Uterus (tissue), 4 donors: Measurements from ENCODE around the gene SIM2. TPM values are rescaled to one million over a fixed set of nuclear protein-coding genes. Genes with fewer than 3 reads are reported as not detected.

Experiments used
- DNase-seq, 2 donors: peaks; one replicate each; pipeline ENCODE4 v3.0.0-alpha.2; 2019 to 2020
- H3K27ac ChIP-seq, 2 donors: fragments of 200-600 bp; sonication (generic); 1 replicate in 1 of 2; 2 replicates in 1 of 2; pipeline ENCODE4 v1.5.1; 2016 to 2018
- H3K27me3 ChIP-seq, 2 donors: fragments of 200-600 bp; sonication (generic); one replicate each; pipeline ENCODE4 v1.5.1; 2018 to 2019; ENCODE audit warnings: control low read depth in 1 of 2
- H3K36me3 ChIP-seq, 2 donors: fragments of 200-600 bp; sonication (generic); one replicate each; pipeline ENCODE4 v1.5.1; 2019; ENCODE audit warnings: control low read depth in 1 of 2
- H3K4me1 ChIP-seq, 2 donors: fragments of 200-600 bp; sonication (generic); one replicate each; pipeline ENCODE4 v1.5.1; 2018 to 2019; ENCODE audit warnings: control low read depth in 1 of 2
- H3K4me3 ChIP-seq, 2 donors: fragments of 200-600 bp; sonication (generic); 1 replicate in 1 of 2; 2 replicates in 1 of 2; pipeline ENCODE4 v1.5.1; 2018 to 2019; ENCODE audit warnings: mild to moderate bottlenecking in 1 of 2
- H3K9me3 ChIP-seq, 2 donors: fragments of 200-600 bp; sonication (generic); one replicate each; pipeline ENCODE4 v1.5.1; 2019; ENCODE audit warnings: control low read depth in 1 of 2
- POLR2A ChIP-seq, 2 donors: fragments of 450-650 bp; IDR thresholded peaks; one replicate each; pipeline ENCODE4 v1.6.1; 2016; ENCODE audit warnings: antibody characterized with exemption in 2 of 2, mild to moderate bottlenecking in 1 of 2, moderate library complexity in 1 of 2
- intact Hi-C: fragments of 100-400 bp; cut with DNase I; formaldehyde crosslinking; loops from one replicate; pipeline ENCODE4 v1.15.1; 2023; ENCODE audit warnings: low total_unique reads
- total RNA-seq, 4 donors: library from RNA; depleted of rRNA in 3 of 4; stranded (reverse); fragments of >200 nt in 3 of 4; gene quantifications; one replicate each; pipeline versions ENCODE4 v1.1.0 to v1.2.4, GENCODE V29; 2014 to 2023
- TF ChIP-seq, protein P1 (sequence below), 4 experiments: fragments of 200-600 bp in 2 of 4; fragments of 450-650 bp in 2 of 4; sonication (generic) in 2 of 4; IDR thresholded peaks; one replicate each; pipeline ENCODE4 v1.5.1; 2016 to 2019; ENCODE audit warnings: antibody characterized with exemption in 4 of 4, mild to moderate bottlenecking in 2 of 4, moderate library complexity in 1 of 4
- donor health status: DM: yes; HTN: yes; CAD: no.

The SIM2 gene
- total RNA-seq, 4 donors from 2014 or later: 0.21 to 0.59 TPM; not detected in 2

DNA sequence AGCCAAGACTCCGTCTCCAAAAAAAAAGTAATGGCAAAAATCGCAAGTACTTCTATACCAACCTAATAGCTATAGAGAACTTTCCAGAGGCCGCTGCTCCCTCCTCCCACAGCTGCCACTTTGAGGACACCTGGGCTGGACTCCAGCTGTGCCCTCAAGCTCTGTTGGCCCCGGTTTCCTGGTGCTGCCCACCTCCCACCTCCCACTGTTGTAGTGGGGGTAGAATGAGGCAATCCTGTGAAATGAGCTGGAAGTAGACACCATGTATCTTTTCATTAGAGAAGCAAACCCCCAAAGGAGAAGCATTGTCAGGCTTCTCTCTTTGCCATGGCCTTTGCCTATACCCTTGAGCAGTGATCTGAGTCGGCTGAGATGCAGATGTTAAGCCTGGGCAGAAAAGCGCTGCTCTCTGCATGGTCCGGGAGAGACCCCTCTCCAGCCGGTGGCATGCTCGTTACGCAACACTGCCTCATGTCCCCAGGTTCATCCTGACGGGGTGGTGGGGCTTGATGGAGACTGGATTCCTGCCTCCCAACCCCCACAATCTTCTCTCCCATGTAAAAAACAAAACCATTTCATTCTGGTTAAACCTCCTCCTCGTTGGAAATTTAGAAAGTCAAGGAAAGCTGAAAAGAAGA lies 39.7 kb downstream of the SIM2 start:
- no peaks in the 10 kb centered on the region for H3K27me3 ChIP-seq
- DNase-seq: no peak
- intact Hi-C loops: no loop called here
- H3K36me3 ChIP-seq: no peaks in the 10 kb centered on the region
- no peaks in the 10 kb centered on the region for H3K9me3 ChIP-seq
- no peaks in the 10 kb centered on the region for H3K4me1 ChIP-seq
- no peak for TF ChIP-seq POLR2A (IDR thresholded peaks at IDR 0.05)
- TF ChIP-seq, protein P1, sequence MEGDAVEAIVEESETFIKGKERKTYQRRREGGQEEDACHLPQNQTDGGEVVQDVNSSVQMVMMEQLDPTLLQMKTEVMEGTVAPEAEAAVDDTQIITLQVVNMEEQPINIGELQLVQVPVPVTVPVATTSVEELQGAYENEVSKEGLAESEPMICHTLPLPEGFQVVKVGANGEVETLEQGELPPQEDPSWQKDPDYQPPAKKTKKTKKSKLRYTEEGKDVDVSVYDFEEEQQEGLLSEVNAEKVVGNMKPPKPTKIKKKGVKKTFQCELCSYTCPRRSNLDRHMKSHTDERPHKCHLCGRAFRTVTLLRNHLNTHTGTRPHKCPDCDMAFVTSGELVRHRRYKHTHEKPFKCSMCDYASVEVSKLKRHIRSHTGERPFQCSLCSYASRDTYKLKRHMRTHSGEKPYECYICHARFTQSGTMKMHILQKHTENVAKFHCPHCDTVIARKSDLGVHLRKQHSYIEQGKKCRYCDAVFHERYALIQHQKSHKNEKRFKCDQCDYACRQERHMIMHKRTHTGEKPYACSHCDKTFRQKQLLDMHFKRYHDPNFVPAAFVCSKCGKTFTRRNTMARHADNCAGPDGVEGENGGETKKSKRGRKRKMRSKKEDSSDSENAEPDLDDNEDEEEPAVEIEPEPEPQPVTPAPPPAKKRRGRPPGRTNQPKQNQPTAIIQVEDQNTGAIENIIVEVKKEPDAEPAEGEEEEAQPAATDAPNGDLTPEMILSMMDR (IDR thresholded peaks at IDR 0.05): no peak
- no peak overlapping the region for H3K4me3 ChIP-seq
- no peak overlapping the region for H3K27ac ChIP-seq

DNA sequence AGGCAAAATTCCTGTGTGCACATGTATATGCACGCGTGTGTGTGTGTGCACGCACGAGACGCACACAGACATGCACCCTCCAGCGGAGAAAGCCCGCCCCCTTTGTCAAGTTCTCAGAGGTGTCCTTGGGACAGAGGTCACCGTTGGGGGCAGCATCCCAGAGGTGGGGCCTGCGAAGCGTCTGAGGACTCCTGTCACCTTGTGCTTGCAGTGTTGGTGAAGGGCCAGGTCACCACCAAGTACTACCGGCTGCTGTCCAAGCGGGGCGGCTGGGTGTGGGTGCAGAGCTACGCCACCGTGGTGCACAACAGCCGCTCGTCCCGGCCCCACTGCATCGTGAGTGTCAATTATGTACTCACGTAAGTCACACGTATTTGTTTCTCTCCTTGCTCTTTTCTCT lies 42.6 kb downstream of the SIM2 start:
- H3K4me1 ChIP-seq: no peaks in the 10 kb centered on the region
- intact Hi-C loops: no loop called here
- H3K4me3 ChIP-seq: no peak overlapping the region
- H3K9me3 ChIP-seq: no peaks in the 10 kb centered on the region
- H3K27ac ChIP-seq: no peak overlapping the region
- no peak for DNase-seq
- H3K27me3 ChIP-seq: no peaks in the 10 kb centered on the region
- TF ChIP-seq POLR2A (IDR thresholded peaks at IDR 0.05): no peak
- TF ChIP-seq, protein P1 (IDR thresholded peaks at IDR 0.05): no peak
- no peaks in the 10 kb centered on the region for H3K36me3 ChIP-seq

DNA sequence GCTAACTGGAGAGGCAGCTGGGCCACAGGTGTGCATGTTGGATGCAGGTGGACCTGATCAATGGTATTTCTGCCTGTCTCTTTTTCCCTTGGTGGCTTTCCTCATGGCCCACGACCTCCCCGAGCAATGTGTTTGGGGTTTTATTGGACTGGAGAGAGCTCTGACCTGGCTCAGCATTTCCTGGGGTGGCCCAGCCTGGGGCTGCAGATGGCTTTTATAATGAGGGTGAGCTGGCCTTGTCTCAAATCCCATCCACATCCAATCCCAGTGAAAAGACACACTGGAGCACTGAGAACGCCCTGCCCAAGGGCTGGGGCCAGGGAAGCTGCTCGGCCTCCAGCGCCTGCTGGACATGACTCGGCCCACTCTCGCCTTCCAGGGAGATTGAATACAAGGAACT lies 44.1 kb downstream of the SIM2 start:
- H3K27me3 ChIP-seq: peaks cover 0 to under 1% of the 10 kb centered on the region in 2 donors
- intact Hi-C loops: no loop called here

DNA sequence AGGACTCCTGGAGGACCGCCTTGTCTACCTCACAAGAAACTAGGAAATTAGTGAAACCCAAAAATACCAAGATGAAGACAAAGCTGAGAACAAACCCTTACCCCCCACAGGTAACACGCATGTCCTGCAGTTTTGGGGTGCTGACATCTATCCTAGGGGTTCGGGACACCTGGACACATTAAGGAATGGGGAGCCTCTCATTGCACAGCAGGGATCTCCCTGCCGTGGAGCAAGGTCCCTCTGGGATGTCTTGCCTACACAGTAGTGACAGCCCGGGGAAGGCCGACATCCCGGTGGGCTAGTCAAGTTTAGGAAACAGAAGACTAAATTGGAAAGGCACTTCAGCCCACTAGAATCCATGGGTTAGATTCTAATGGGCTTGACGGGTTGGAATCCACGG lies 44.5 kb downstream of the SIM2 start:
- peaks cover 0 to 5% of the 10 kb centered on the region in 2 donors for H3K27me3 ChIP-seq
- no peaks in the 10 kb centered on the region for H3K36me3 ChIP-seq
- H3K27ac ChIP-seq: no peak overlapping the region
- TF ChIP-seq POLR2A (IDR thresholded peaks at IDR 0.05): no peak
- TF ChIP-seq, protein P1 (IDR thresholded peaks at IDR 0.05): no peak
- H3K4me3 ChIP-seq: no peak overlapping the region
- H3K4me1 ChIP-seq: peaks cover 0 to 4% of the 10 kb centered on the region in 2 donors
- H3K9me3 ChIP-seq: no peaks in the 10 kb centered on the region
- intact Hi-C loops: no loop called here
- DNase-seq: no peak

More for the DNA sequence above, 44.1 kb downstream of the SIM2 start:
- TF ChIP-seq, protein P1 (IDR thresholded peaks at IDR 0.05): no peak
- TF ChIP-seq POLR2A (IDR thresholded peaks at IDR 0.05): no peak
- Histone ChIP-seq H3K4me1 (peaks cover 0 to 1% of the 10 kb centered on the region in 2 donors), H3K4me3 (no peak overlapping the region), H3K9me3 (no peaks in the 10 kb centered on the region), H3K36me3 (no peaks in the 10 kb centered on the region), H3K27ac (no peak overlapping the region)
- no peak for DNase-seq

DNA sequence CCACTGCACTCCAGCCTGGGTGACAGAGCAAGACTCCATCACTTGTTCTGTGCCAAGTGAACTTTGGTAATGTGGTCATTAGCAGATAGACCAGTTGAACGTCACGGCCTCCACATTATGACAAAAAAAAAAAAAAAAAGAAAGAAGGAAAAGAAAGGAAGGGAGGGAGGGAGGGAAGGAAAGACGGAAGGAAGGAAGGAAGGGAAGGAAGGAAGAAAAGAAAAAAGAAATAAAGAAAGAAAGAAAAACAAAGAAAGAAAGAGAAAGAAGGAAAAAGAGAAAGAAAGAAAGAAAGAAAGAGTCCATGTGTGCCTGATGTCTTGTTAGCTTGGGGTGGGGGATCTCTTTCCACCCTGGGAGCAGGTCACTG lies 45.3 kb downstream of the SIM2 start:
- no peak for DNase-seq
- no peak for TF ChIP-seq POLR2A (IDR thresholded peaks at IDR 0.05)
- TF ChIP-seq, protein P1 (IDR thresholded peaks at IDR 0.05): no peak
- no peak overlapping the region for H3K27ac ChIP-seq
- no peak overlapping the region for H3K4me3 ChIP-seq
- peaks cover 0 to 4% of the 10 kb centered on the region in 2 donors for H3K4me1 ChIP-seq
- H3K36me3 ChIP-seq: no peaks in the 10 kb centered on the region
- intact Hi-C loops: no loop called here
- no peaks in the 10 kb centered on the region for H3K9me3 ChIP-seq
- peaks cover 0 to 7% of the 10 kb centered on the region in 2 donors for H3K27me3 ChIP-seq
